ENCODE data around the gene SH3RF3.

Gene SH3RF3

DNA sequence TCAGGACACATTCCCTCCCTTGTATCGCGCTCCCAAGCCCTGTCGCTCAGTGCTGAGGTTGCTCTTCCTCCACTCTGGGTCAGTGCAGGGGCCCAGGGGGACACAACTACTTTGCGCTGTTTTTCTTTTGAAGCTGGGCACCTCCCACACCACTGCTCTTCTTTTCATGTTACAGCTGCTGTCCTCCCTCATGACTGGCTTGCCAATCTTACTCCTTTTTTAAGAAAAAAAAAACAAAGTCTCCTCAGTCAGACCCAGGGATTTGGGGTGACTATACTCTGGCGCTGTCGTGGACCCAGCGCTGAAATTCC is 264.6 kb downstream of the SH3RF3 start:
- Histone ChIP-seq H3K79me2 (ENCODE audit: control insufficient read depth, insufficient read depth, low read length) (no peaks in the 10 kb centered on the region), H3K9ac (ENCODE audit: low read length) (no peak overlapping the region), H2BK15ac (replicated peaks; ENCODE audit: low read depth) (no peak overlapping the region), H3K23ac (ENCODE audit: low read length) (no peak overlapping the region), H3K4me1 (ENCODE audit: control insufficient read depth, low read depth, low read length) (no peaks in the 10 kb centered on the region), H4K8ac (ENCODE audit: low read depth, low read length) (no peak overlapping the region), H3K27ac (ENCODE audit: low read depth, low read length) (no peak overlapping the region), H3K4ac (ENCODE audit: low read depth, low read length) (no peak overlapping the region), H3K4me3 (ENCODE audit: low read length) (no peak overlapping the region), H2BK5ac (ENCODE audit: low read length) (no peak overlapping the region), H2BK120ac (ENCODE audit: low read depth, low read length) (no peak overlapping the region), H3K36me3 (ENCODE audit: control insufficient read depth, insufficient read depth, low read length) (no peaks in the 10 kb centered on the region), H3K27me3 (ENCODE audit: insufficient read depth, low read length, poor library complexity) (no peaks in the 10 kb centered on the region), H2AK5ac (ENCODE audit: low read length) (no peak overlapping the region), H3K4me2 (ENCODE audit: low read length) (no peak overlapping the region), H3K56ac (ENCODE audit: low read length) (no peak overlapping the region), H3K18ac (ENCODE audit: low read length) (no peak overlapping the region), H3K79me1 (ENCODE audit: low read length) (no peaks in the 10 kb centered on the region), H4K5ac (ENCODE audit: low read length) (no peak overlapping the region)
- no CpG with 5 or more reads among the region's 7 CpGs for WGBS (ENCODE audit: extremely low coverage, insufficient coverage, low lambda C conversion rate)
- no peak for DNase-seq

DNA sequence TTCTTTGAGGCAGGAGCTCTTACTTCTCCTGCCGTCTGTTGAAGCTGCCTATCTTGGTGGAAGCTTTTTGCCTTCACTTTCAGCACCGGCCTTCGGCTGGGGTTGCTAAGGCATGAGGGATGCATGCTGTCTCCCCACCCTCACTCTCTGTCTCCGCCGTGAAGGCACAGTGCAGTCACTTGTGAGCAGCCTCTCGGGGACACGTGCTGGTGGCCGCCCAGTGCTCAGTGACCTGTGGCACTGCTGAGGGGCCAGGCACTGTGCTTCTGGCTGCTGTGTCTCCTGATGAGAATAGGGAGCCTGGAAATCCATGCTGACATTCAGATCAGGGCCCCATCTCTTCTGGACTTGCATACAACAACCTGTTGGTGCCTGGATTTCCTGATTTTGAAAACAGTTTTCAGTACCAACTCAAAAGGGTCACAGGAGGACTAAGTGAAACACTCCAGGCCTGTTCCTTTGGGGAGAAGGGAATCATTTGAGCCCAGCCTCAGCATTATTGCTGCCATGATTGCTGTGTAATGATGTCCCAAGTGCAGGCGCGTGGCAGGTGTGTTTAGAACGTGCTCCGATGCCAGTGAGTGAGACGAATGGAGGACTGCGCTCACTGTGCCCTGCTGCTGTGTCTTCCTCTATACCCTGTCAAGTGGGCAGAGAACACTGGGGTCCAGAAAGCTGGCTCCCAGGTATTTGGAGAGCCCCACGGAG is 266.6 kb downstream of the SH3RF3 start:
- H3K18ac ChIP-seq (ENCODE audit: low read length), result no peak overlapping the region
- H2BK15ac ChIP-seq (replicated peaks; ENCODE audit: low read depth), result no peak overlapping the region
- no peak overlapping the region for H2BK5ac ChIP-seq (ENCODE audit: low read length)

DNA sequence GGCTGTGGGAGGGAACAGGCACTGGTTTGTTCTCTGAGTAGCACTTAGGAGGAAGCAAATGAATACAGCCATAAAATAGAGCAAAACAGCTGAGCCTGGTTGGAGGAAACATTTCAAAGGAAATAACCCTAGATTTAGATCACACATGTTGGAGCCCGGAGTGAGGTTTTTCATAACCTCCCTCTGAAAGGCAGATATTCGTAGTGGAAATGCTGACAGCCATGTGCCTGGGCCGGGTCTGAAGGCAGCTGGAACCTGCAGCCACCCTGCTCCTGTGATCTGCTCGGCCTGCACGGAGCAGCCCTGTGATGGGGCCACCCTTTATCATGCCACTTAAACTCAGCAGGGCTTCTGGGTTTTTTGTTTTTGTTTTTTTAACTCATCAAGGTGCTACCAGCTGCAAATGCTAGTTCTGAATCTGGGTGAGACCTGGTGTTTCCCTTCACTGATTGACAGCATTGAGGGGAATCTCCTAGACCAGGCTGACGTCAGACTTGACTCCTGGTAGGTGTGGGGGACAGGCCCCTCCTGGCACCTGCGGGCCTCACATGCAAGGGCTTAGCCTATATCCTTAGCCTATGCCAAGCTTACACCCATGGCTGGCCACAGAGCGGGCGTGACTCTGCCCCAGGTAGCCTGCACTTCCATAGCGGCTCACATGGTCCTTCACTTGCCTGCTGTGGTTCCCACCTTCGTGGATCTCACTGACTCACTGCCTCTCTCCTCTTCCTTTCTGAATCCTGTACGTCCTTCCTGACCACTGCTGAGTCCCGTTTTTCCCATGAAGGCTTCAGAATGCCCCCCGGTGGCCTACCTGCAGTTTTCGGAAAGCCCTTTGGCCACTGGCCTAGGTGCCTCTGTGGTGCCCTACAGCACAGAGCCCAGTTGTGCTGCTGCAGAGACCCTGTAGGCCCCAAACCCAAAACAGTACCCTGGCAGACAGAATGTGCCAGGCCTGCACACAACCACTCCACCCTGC is 267.5 kb downstream of the SH3RF3 start:
- H3K27ac ChIP-seq (ENCODE audit: low read depth, low read length), result no peak overlapping the region
- H2BK5ac ChIP-seq (ENCODE audit: low read length), result no peak overlapping the region
- H3K56ac ChIP-seq (ENCODE audit: low read length), result no peak overlapping the region
- WGBS (ENCODE audit: extremely low coverage, insufficient coverage, low lambda C conversion rate), result no CpG with 5 or more reads among the region's 15 CpGs
- H3K79me2 ChIP-seq (ENCODE audit: control insufficient read depth, insufficient read depth, low read length), result no peaks in the 10 kb centered on the region
- no peaks in the 10 kb centered on the region for H3K79me1 ChIP-seq (ENCODE audit: low read length)
- H2BK120ac ChIP-seq (ENCODE audit: low read depth, low read length), result no peak overlapping the region
- no peak overlapping the region for H3K18ac ChIP-seq (ENCODE audit: low read length)
- no peak overlapping the region for H2AK5ac ChIP-seq (ENCODE audit: low read length)
- no peak overlapping the region for H3K4me3 ChIP-seq (ENCODE audit: low read length)
- H3K36me3 ChIP-seq (ENCODE audit: control insufficient read depth, insufficient read depth, low read length), result no peaks in the 10 kb centered on the region
- no peak overlapping the region for H2BK15ac ChIP-seq (replicated peaks; ENCODE audit: low read depth)
- H3K4ac ChIP-seq (ENCODE audit: low read depth, low read length), result no peak overlapping the region
- no peaks in the 10 kb centered on the region for H3K27me3 ChIP-seq (ENCODE audit: insufficient read depth, low read length, poor library complexity)
- DNase-seq, result peak; percentile 46
- H3K4me1 ChIP-seq (ENCODE audit: control insufficient read depth, low read depth, low read length), result no peaks in the 10 kb centered on the region
- H3K9ac ChIP-seq (ENCODE audit: low read length), result no peak overlapping the region
- H4K8ac ChIP-seq (ENCODE audit: low read depth, low read length), result no peak overlapping the region
- H3K23ac ChIP-seq (ENCODE audit: low read length), result no peak overlapping the region
- no peak overlapping the region for H4K5ac ChIP-seq (ENCODE audit: low read length)
- H3K4me2 ChIP-seq (ENCODE audit: low read length), result no peak overlapping the region

More for the DNA sequence above, 266.6 kb downstream of the SH3RF3 start:
- no peak overlapping the region for H3K23ac ChIP-seq (ENCODE audit: low read length)
- H3K79me2 ChIP-seq (ENCODE audit: control insufficient read depth, insufficient read depth, low read length), result no peaks in the 10 kb centered on the region
- H3K27me3 ChIP-seq (ENCODE audit: insufficient read depth, low read length, poor library complexity), result no peaks in the 10 kb centered on the region
- H3K56ac ChIP-seq (ENCODE audit: low read length), result no peak overlapping the region
- no peak overlapping the region for H3K9ac ChIP-seq (ENCODE audit: low read length)
- no CpG with 5 or more reads among the region's 15 CpGs for WGBS (ENCODE audit: extremely low coverage, insufficient coverage, low lambda C conversion rate)
- DNase-seq, result no peak
- no peak overlapping the region for H2BK120ac ChIP-seq (ENCODE audit: low read depth, low read length)
- H4K5ac ChIP-seq (ENCODE audit: low read length), result no peak overlapping the region
- H3K4me3 ChIP-seq (ENCODE audit: low read length), result no peak overlapping the region
- H3K4me1 ChIP-seq (ENCODE audit: control insufficient read depth, low read depth, low read length), result no peaks in the 10 kb centered on the region
- H3K27ac ChIP-seq (ENCODE audit: low read depth, low read length), result no peak overlapping the region
- H3K36me3 ChIP-seq (ENCODE audit: control insufficient read depth, insufficient read depth, low read length), result no peaks in the 10 kb centered on the region
- H3K4ac ChIP-seq (ENCODE audit: low read depth, low read length), result no peak overlapping the region
- H3K79me1 ChIP-seq (ENCODE audit: low read length), result no peaks in the 10 kb centered on the region
- no peak overlapping the region for H4K8ac ChIP-seq (ENCODE audit: low read depth, low read length)
- no peak overlapping the region for H3K4me2 ChIP-seq (ENCODE audit: low read length)
- H2AK5ac ChIP-seq (ENCODE audit: low read length), result no peak overlapping the region

DNA sequence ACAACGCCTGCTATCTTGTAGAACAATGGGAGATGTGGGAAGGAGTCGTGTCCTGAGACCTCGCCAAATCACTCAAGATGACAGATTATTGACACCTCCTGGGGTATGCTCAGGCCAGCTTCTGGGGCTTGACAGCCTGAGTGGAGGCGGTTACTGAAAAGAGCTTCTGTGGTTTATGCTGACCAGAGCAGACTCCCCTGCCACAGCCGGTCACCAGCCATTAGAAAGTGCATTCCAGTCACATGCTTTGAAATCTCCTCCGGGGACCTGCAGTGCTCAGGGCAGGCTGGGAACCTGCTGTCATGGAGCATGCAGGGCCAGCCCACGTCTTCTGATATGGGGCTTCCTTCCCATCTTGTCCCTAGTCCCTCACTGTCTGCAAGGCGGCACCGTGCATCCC is 268.9 kb downstream of the SH3RF3 start:
- Histone ChIP-seq H4K5ac (ENCODE audit: low read length) (no peak overlapping the region), H2BK5ac (ENCODE audit: low read length) (no peak overlapping the region), H3K56ac (ENCODE audit: low read length) (no peak overlapping the region), H2AK5ac (ENCODE audit: low read length) (no peak overlapping the region), H3K27me3 (ENCODE audit: insufficient read depth, low read length, poor library complexity) (no peaks in the 10 kb centered on the region), H2BK15ac (replicated peaks; ENCODE audit: low read depth) (no peak overlapping the region), H3K4me2 (ENCODE audit: low read length) (no peak overlapping the region), H4K8ac (ENCODE audit: low read depth, low read length) (no peak overlapping the region), H3K23ac (ENCODE audit: low read length) (no peak overlapping the region), H3K9ac (ENCODE audit: low read length) (no peak overlapping the region), H3K4ac (ENCODE audit: low read depth, low read length) (no peak overlapping the region), H3K79me1 (ENCODE audit: low read length) (no peaks in the 10 kb centered on the region), H3K18ac (ENCODE audit: low read length) (no peak overlapping the region), H3K27ac (ENCODE audit: low read depth, low read length) (no peak overlapping the region), H3K36me3 (ENCODE audit: control insufficient read depth, insufficient read depth, low read length) (no peaks in the 10 kb centered on the region), H3K4me1 (ENCODE audit: control insufficient read depth, low read depth, low read length) (no peaks in the 10 kb centered on the region), H2BK120ac (ENCODE audit: low read depth, low read length) (no peak overlapping the region), H3K4me3 (ENCODE audit: low read length) (no peak overlapping the region), H3K79me2 (ENCODE audit: control insufficient read depth, insufficient read depth, low read length) (no peaks in the 10 kb centered on the region)
- no CpG with 5 or more reads among the region's 9 CpGs for WGBS (ENCODE audit: extremely low coverage, insufficient coverage, low lambda C conversion rate)
- no peak for DNase-seq

DNA sequence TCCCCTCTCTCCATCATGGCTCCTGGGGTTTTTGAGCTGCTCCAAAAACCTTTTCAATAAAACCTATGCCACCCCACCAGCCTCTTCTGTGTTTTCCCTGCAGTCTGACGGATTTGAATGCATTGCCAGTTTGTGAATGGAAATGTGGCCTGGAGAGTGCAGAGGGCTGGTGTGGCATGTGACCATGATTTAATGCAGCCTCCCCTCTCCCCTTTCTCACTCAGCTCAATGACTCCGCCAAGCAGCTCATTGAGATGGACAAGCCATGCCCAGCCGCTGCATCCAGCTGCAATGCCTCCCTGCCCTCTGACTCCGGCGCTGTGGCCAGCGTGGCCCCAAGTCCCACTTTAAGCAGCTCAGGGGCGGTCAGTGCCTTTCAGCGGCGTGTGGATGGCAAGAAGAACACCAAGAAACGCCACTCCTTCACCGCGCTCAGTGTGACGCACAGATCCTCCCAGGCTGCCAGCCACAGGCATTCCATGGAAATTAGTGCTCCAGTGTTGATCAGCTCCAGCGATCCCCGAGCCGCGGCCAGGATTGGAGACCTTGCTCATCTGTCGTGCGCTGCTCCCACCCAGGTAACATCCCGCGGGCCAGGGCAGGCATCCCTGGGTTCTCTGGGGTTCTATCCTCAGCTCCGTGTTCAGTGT is 269.5 kb downstream of the SH3RF3 start:
- Histone ChIP-seq H3K9ac (ENCODE audit: low read length) (no peak overlapping the region), H3K79me1 (ENCODE audit: low read length) (no peaks in the 10 kb centered on the region), H2BK5ac (ENCODE audit: low read length) (no peak overlapping the region), H3K4me2 (ENCODE audit: low read length) (no peak overlapping the region), H3K27ac (ENCODE audit: low read depth, low read length) (no peak overlapping the region), H2AK5ac (ENCODE audit: low read length) (no peak overlapping the region), H3K4me1 (ENCODE audit: control insufficient read depth, low read depth, low read length) (no peaks in the 10 kb centered on the region), H2BK120ac (ENCODE audit: low read depth, low read length) (no peak overlapping the region), H3K27me3 (ENCODE audit: insufficient read depth, low read length, poor library complexity) (no peaks in the 10 kb centered on the region), H3K36me3 (ENCODE audit: control insufficient read depth, insufficient read depth, low read length) (no peaks in the 10 kb centered on the region), H3K79me2 (ENCODE audit: control insufficient read depth, insufficient read depth, low read length) (no peaks in the 10 kb centered on the region), H3K4ac (ENCODE audit: low read depth, low read length) (no peak overlapping the region), H3K23ac (ENCODE audit: low read length) (no peak overlapping the region), H4K8ac (ENCODE audit: low read depth, low read length) (no peak overlapping the region), H3K4me3 (ENCODE audit: low read length) (no peak overlapping the region), H3K18ac (ENCODE audit: low read length) (no peak overlapping the region), H2BK15ac (replicated peaks; ENCODE audit: low read depth) (no peak overlapping the region), H3K56ac (ENCODE audit: low read length) (no peak overlapping the region), H4K5ac (ENCODE audit: low read length) (no peak overlapping the region)
- no peak for DNase-seq
- no CpG with 5 or more reads among the region's 22 CpGs for WGBS (ENCODE audit: extremely low coverage, insufficient coverage, low lambda C conversion rate)

Data from mesendoderm (in vitro differentiated cells).